ENCODE measurements around the gene ANKRD26.

The ANKRD26 gene

DNA sequence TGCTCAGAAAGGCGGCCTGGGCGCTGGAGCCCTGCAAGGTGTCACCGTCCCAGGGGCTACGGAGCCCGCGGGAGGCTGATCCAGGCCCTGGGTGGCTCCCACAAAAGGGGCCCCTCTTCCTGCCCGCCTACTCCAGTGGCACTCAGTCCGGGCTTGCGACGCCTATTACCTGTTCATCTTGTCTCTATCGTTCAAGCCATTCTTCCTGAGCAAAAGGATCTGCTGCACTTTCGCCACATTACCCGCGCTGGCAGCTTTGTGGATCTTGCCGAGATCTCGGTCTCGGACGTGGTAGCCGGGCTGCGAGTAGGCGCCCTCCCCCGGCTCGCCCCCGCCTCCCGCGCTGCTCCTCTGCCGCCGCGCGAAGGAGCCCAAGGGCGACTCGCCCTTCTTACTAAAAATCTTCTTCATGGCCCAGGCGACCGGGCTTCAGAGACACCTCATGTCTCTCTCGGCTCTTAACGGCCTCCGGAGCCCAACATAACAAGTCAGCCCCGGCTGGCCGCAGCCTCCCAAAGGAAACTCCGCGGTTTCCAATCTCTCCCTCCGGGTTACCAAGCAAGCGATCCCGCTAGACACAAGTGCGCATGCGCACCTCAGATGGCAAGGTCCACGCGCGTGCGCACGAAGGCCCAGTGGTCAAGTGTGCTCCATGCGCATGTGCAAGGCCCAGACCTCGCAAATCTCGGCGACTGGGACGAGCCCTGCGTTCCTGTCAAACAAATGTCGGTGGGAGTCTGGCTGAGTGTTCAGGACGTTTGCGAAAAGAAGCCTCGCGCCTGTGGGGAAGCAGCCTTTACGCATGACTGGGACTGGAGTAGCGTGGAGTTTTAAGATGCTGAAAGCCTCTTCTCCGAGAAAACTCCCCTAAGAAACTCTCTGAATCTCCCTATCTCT, at the start of gene ANKRD26:
ANKRD26 (minus strand) TSS at position 579 of the 897 bp plus-strand sequence; CDS start at position 411, 168 bp downstream.
- TF ChIP-seq CTCF (IDR thresholded peaks at IDR 0.05; ENCODE audit: low read length, missing control alignments), result no peak
- DNase-seq (ENCODE audit: low read depth), result peak; percentile 98
- peak within 1 kb of the TSS; percentile 78 for H3K4me3 ChIP-seq (replicated peaks; ENCODE audit: low read depth, low read length)

DNA sequence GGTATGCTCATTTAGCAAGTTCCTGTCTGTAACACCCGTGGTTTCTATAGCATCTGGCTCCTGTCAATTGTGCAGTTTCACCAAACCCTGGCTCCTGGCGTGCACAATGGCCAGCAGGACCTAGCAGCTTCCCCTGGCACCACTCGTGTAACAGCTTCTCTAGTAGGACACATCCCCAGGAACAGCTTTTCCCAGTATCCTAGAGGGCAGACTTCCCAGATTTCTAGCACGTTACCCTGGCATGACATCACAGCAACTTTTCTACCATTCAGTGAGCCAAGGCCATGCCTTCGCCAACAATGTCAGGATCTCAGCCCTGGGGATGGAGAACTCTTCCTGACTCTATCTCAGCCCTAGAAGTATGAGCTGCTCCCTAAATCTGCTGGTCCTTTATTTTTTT, 47.4 kb upstream of the ANKRD26 start:
- TF ChIP-seq CTCF (IDR thresholded peaks at IDR 0.05; ENCODE audit: low read length, missing control alignments), result no peak
- H3K4me3 ChIP-seq (replicated peaks; ENCODE audit: low read depth, low read length), result no peak overlapping the region
- DNase-seq (ENCODE audit: low read depth), result no peak

DNA sequence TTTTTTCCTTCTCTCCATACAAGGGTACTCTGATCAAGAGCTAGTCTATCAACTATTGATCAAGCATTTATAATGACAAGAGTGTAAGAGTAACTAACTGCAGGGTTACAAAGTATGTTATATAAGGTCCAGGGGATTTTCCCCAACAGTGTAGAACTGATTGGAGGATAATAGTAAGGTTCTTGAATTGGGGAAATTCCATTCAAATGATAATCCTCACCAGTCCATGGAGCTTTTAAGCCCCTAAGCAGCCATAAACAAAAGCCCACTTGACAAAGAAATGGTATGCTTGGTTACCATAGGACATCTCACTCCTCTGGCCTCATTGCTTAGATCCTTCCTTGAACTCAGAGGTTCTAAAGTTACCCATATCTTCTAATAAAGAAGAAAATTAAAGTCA, 45.6 kb upstream of the ANKRD26 start:
- DNase-seq (ENCODE audit: low read depth), result no peak
- TF ChIP-seq CTCF (IDR thresholded peaks at IDR 0.05; ENCODE audit: low read length, missing control alignments), result no peak
- H3K4me3 ChIP-seq (replicated peaks; ENCODE audit: low read depth, low read length), result no peak overlapping the region

DNA sequence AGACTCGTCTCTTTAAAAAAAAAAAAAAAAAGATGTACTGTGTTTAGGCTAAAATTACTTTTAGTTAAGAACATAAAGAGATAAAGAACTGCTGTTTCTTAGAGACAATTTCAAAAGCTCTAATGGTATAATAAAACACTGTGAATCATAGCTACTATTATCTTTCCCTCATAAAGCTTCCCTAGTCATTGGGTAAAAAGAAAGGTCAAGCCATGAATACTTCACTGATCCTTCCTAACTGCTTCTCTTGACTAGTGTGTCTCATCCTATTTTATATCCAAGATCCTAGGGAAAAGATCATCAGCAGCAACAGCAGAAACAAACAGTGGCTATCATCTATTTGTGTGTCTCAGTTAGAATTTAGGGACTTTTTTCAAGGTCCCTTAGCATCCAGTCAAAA, 43.4 kb upstream of the ANKRD26 start:
- DNase-seq (ENCODE audit: low read depth), result no peak
- H3K4me3 ChIP-seq (replicated peaks; ENCODE audit: low read depth, low read length), result no peak overlapping the region
- TF ChIP-seq CTCF (IDR thresholded peaks at IDR 0.05; ENCODE audit: low read length, missing control alignments), result no peak

DNA sequence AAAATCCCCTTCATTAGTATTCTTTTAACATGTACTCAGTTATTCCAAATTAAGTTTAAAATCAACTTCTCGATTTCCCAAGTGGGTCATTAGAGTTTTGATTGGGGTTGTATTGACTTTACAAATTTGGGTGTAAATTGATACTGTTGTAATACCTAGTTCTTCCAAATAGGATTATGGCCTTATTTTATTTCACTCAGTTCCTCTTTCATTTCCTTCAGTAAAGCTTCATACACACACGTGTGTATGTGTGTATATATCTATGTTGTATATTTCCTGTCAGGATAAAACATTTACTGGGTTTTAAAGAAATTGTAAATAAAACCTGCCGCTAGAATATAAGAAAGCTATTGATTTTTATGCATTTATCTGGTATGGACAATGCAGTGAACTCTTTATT, 38.0 kb upstream of the ANKRD26 start:
- TF ChIP-seq CTCF (IDR thresholded peaks at IDR 0.05; ENCODE audit: low read length, missing control alignments), result no peak
- no peak overlapping the region for H3K4me3 ChIP-seq (replicated peaks; ENCODE audit: low read depth, low read length)
- DNase-seq (ENCODE audit: low read depth), result no peak

GRCh38 chr10:27134371-27134770, 34.1 kb upstream of the ANKRD26 start:
- no peak for TF ChIP-seq CTCF (IDR thresholded peaks at IDR 0.05; ENCODE audit: low read length, missing control alignments)
- no peak overlapping the region for H3K4me3 ChIP-seq (replicated peaks; ENCODE audit: low read depth, low read length)
- no peak for DNase-seq (ENCODE audit: low read depth)

DNA sequence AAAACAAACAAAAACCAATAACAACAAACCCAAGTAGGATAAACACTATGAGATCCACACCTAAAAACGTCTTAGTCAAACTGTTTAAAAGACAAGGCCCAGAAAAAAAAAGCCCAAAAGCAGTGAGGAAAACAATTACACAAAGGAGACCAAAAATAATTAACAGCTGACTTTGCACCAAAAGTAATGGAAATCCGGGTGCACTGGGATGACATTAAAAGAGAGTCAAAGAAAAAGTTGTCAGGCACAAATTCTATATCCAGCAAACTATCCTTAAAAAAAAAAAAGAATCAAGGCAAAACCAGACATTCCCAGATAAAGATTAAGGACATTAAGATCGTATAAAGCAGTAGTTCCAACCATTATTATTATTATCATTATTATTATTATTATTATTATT, 7.9 kb upstream of the ANKRD26 start:
- H3K4me3 ChIP-seq (replicated peaks; ENCODE audit: low read depth, low read length), result no peak overlapping the region
- TF ChIP-seq CTCF (IDR thresholded peaks at IDR 0.05; ENCODE audit: low read length, missing control alignments), result no peak
- no peak for DNase-seq (ENCODE audit: low read depth)
